Gastrocnemius medialis (tissue), 4 donors: ENCODE data around the gene TMEM108. TPM values are rescaled to one million over a fixed set of nuclear protein-coding genes. Genes with fewer than 3 reads are reported as not detected.

Source experiments
- ATAC-seq, 2 donors: fragments of 150-250 bp; one replicate each; pipeline ENCODE4 v1.9.1; 2016
- DNase-seq, 2 donors: peaks; one replicate each; pipeline ENCODE4 v3.0.0-alpha.2; 2019
- H3K27ac ChIP-seq, 4 donors: fragments of 200-600 bp; sonication (generic); 1 replicate in 1 of 4; 2 replicates in 3 of 4; pipeline ENCODE4 v1.5.1; 2016 to 2018; ENCODE audit warnings: mild to moderate bottlenecking in 2 of 4, moderate library complexity in 1 of 4
- H3K27me3 ChIP-seq, 3 donors: fragments of 200-600 bp; sonication (generic) in 2 of 3; 1 replicate in 1 of 3; 2 replicates in 2 of 3; pipeline versions ENCODE4 v1.5.1 to v1.6.0; 2016 to 2019; ENCODE audit warnings: mild to moderate bottlenecking in 1 of 3, moderate library complexity in 1 of 3
- H3K36me3 ChIP-seq, 2 donors: fragments of 200-600 bp; sonication (generic) in 1 of 2; one replicate each; pipeline ENCODE4 v1.5.1; 2017 to 2018
- H3K4me1 ChIP-seq, 2 donors: fragments of 200-600 bp; sonication (generic) in 1 of 2; one replicate each; pipeline ENCODE4 v1.5.1; 2016 to 2017; ENCODE audit warnings: mild to moderate bottlenecking in 2 of 2
- H3K4me3 ChIP-seq, 4 donors: fragments of 200-600 bp; sonication (generic) in 3 of 4; 1 replicate in 1 of 4; 2 replicates in 3 of 4; pipeline ENCODE4 v1.5.1; 2016 to 2019; ENCODE audit warnings: mild to moderate bottlenecking in 2 of 4
- H3K9me3 ChIP-seq, 3 donors: fragments of 200-600 bp; sonication (generic) in 2 of 3; 1 replicate in 1 of 3; 2 replicates in 2 of 3; pipeline ENCODE4 v1.5.1; 2016 to 2019
- CTCF ChIP-seq, 5 experiments: fragments of 450-650 bp in 3 of 5; fragments of 200-600 bp in 2 of 5; sonication (generic) in 2 of 5; IDR thresholded peaks in 4 of 5; conservative IDR thresholded peaks in 1 of 5; 1 replicate in 4 of 5; 2 replicates in 1 of 5; pipeline ENCODE4 v1.5.1; 2016 to 2019; ENCODE audit warnings: antibody characterized with exemption in 5 of 5, mild to moderate bottlenecking in 3 of 5, moderate library complexity in 3 of 5
- POLR2A ChIP-seq, 2 donors: fragments of 450-650 bp; IDR thresholded peaks; one replicate each; pipeline ENCODE4 v1.6.1; 2017; ENCODE audit warnings: antibody characterized with exemption in 2 of 2, mild to moderate bottlenecking in 2 of 2, moderate library complexity in 2 of 2
- in situ Hi-C, 4 donors: fragments of 200-750 bp; cut with MboI; loops; one replicate each; pipeline versions ENCODE4 v1.15.0 to v1.8.0; 2017; ENCODE audit warnings: low sequenced_read_pairs in 4 of 4
- intact Hi-C: fragments of 100-400 bp; cut with DNase I; formaldehyde crosslinking; loops from one replicate; pipeline ENCODE4 v1.15.1; 2023; ENCODE audit warnings: low total_unique reads
- total RNA-seq, 4 donors: library from RNA; depleted of rRNA; stranded (reverse); fragments of >200 nt; gene quantifications; one replicate each; pipeline versions ENCODE4 v1.1.0 to v1.2.3, GENCODE V29; 2016

Gene TMEM108
- total RNA-seq, 4 donors from 2014 or later: 1.1 to 3.7 (median 2.4) TPM

GRCh38 chr3:133418361-133418760, 380.2 kb downstream of the TMEM108 start:
- intact Hi-C loops (no loop called here), in situ Hi-C loops (no loop called here)
- TF ChIP-seq CTCF (IDR thresholded peaks at IDR 0.05 in 4 of 5, conservative IDR thresholded peaks at IDR 0.05 in 1 of 5): no peak
- TF ChIP-seq POLR2A (IDR thresholded peaks at IDR 0.05): no peak
- Histone ChIP-seq H3K36me3 (no peaks in the 10 kb centered on the region), H3K4me1 (peaks cover 0 to 3% of the 10 kb centered on the region in 2 donors), H3K27ac (no peak overlapping the region), H3K4me3 (no peak overlapping the region), H3K9me3 (no peaks in the 10 kb centered on the region), H3K27me3 (no peaks in the 10 kb centered on the region)
- ATAC-seq: no peak
- no peak for DNase-seq

- no peak for TF ChIP-seq CTCF (IDR thresholded peaks at IDR 0.05 in 4 of 5, conservative IDR thresholded peaks at IDR 0.05 in 1 of 5)
- TF ChIP-seq POLR2A (IDR thresholded peaks at IDR 0.05): no peak
- intact Hi-C loops: no loop called here
- no peak for ATAC-seq
Measured at GRCh38 chr3:133419151-133419909, 381.1 kb downstream of the TMEM108 start.

GRCh38 chr3:133424937-133425869, 387.0 kb downstream of the TMEM108 start:
- in situ Hi-C loops (loop anchor here in 3 of 4 donors (5.0 to 10.0 kb wide), 2 partner anchors 693 to 700 kb away; partner anchors contain the start of gene NPHP3 (in 1 of the 3)), intact Hi-C loops (no loop called here)
- H3K27me3 ChIP-seq: no peaks in the 10 kb centered on the region
- H3K36me3 ChIP-seq: no peaks in the 10 kb centered on the region
- peaks cover 0 to 3% of the 10 kb centered on the region in 2 donors for H3K4me1 ChIP-seq
- DNase-seq: no peak
- ATAC-seq: no peak
- no peaks in the 10 kb centered on the region for H3K9me3 ChIP-seq
- no peak overlapping the region for H3K4me3 ChIP-seq
- no peak overlapping the region for H3K27ac ChIP-seq
- TF ChIP-seq CTCF (IDR thresholded peaks at IDR 0.05 in 4 of 5, conservative IDR thresholded peaks at IDR 0.05 in 1 of 5) (no peak), POLR2A (IDR thresholded peaks at IDR 0.05) (no peak)

More at GRCh38 chr3:133419151-133419909, 381.1 kb downstream of the TMEM108 start:
- H3K4me1 ChIP-seq: peaks cover 0 to 3% of the 10 kb centered on the region in 2 donors
- H3K27me3 ChIP-seq: no peaks in the 10 kb centered on the region
- no peaks in the 10 kb centered on the region for H3K36me3 ChIP-seq
- H3K27ac ChIP-seq: no peak overlapping the region
- no peaks in the 10 kb centered on the region for H3K9me3 ChIP-seq
- no peak overlapping the region for H3K4me3 ChIP-seq
- no peak for DNase-seq
- in situ Hi-C loops: no loop called here

GRCh38 chr3:133425898-133426297, 387.7 kb downstream of the TMEM108 start:
- Histone ChIP-seq H3K9me3 (no peaks in the 10 kb centered on the region), H3K27ac (no peak overlapping the region), H3K36me3 (no peaks in the 10 kb centered on the region), H3K4me1 (peaks cover 0 to 3% of the 10 kb centered on the region in 2 donors), H3K27me3 (no peaks in the 10 kb centered on the region), H3K4me3 (no peak overlapping the region)
- in situ Hi-C loops: loop anchor here in 1 of 4 donors (10.0 kb wide), 1 partner anchor 701 kb away; the partner anchor contains the start of gene NPHP3
- no peak for ATAC-seq
- TF ChIP-seq CTCF (IDR thresholded peaks at IDR 0.05 in 4 of 5, conservative IDR thresholded peaks at IDR 0.05 in 1 of 5) (no peak), POLR2A (IDR thresholded peaks at IDR 0.05) (no peak)
- DNase-seq: no peak
- intact Hi-C loops: no loop called here
